ENCODE results near the gene CACHD1.
"Not testable (repeated sequence)": the region's sequence is repeated elsewhere in the genome, so short reads cannot be mapped to it uniquely, and the experiment has no call there.

The CACHD1 gene

GRCh38 chr1:64669098-64669675 is 199.3 kb downstream of the CACHD1 start:
- no peak for DNase-seq

GRCh38 chr1:64675718-64676345 is 205.9 kb downstream of the CACHD1 start:
- no peak for DNase-seq

GRCh38 chr1:64676386-64676785 is 206.5 kb downstream of the CACHD1 start:
- DNase-seq = no peak

GRCh38 chr1:64677532-64677931 is 207.6 kb downstream of the CACHD1 start:
- no peak for DNase-seq

DNA sequence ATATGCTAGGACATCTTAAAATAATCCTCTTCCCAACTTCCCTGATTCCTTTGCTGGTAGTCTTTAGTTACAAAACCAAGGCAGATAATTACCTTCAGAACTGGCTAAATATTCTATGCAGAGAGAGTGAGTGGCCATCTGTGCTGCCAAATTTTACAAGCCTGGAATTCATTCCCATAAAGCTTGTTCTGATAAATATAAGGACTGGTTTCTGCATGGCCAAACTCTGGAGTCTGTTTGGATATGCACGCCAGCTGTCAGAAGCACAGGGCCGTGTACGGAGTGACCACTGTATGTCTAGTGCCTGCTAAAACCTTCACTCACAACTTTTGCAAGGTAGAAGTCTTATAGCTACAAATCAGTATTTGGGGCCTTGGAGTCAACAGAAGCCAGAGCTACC is 208.4 kb downstream of the CACHD1 start:
- DNase-seq = no peak

DNA sequence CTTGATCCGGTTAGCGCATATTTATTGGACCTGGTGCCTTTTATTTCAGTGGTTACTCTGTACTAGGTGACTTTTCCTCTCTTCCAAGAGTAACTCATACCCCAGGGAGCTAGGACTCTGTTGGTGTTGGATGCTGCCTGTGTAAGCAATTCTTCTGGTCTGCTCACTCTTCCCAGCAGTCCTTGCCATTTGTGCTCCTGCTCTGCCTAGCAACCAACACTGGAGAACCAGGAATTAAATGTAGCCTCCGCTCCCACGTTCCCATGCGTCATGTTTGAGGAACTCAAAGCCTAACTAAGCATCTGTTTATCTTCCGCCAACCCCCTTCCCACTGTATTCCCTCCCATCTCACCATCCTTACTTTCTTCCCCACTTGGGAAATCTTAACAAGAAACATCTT is 209.2 kb downstream of the CACHD1 start:
- DNase-seq = no peak

DNA sequence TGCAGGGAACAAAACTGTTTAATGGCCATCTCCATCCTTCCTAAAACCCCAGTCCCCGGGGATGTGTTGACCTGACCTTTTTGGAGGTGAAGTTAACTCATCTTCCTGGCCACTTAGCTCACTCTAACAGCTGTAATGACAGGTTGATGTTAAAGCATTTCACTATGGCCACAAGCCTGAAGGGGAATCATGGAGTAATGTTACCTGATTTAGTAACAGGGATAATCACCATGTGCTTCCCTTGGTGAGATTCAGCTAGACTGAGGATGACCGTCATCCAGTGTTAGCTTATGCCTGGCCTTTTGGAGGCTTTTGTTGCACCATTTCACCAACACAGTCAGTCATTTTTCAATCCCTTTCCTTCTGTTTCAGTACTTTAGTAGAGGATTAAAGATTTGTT is 210.7 kb downstream of the CACHD1 start:
- DNase-seq = no peak

DNA sequence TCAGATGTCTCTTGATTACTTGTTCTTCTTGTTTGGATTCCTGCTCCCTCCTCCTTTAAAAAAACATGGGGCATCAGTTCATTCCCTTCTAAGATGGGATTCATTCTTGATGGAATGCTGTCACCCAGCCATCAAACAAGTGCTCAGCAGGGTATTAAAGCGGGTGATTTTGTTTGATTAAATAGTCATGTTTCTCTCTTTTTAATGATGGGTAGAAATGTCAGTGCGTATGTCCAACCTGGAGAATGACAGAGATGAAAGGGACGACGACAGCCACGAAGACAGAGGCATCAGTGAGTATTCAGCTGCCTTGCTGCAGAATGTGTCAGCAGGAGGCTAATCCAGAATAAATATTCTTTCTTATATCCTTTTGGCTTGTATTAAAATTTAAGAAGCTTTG is 211.1 kb downstream of the CACHD1 start:
- DNase-seq = no peak

- DNase-seq = no peak
Observed at GRCh38 chr1:64683419-64683818, 213.5 kb downstream of the CACHD1 start.

DNA sequence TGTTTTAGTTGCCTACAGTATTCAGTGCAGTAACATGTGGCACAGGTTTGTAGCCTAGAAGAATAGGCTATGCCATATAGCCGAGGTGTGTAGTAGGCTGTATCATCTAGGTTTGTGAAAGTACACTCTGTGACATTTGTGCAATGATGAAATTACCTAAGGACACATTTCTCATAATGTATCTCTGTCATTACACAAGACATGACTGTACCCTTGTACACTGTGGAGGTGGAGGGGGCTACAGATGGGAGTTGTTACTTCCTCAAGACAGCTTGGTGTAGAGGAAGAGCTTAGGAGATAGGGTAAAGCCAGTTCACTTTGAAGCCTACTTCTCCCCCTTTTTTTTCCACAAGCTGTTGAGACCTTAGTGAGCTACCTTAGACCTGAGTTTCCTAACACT is 215.3 kb downstream of the CACHD1 start:
- DNase-seq = no peak

- DNase-seq = no peak
Observed at GRCh38 chr1:64685765-64686341, 215.9 kb downstream of the CACHD1 start.

DNA sequence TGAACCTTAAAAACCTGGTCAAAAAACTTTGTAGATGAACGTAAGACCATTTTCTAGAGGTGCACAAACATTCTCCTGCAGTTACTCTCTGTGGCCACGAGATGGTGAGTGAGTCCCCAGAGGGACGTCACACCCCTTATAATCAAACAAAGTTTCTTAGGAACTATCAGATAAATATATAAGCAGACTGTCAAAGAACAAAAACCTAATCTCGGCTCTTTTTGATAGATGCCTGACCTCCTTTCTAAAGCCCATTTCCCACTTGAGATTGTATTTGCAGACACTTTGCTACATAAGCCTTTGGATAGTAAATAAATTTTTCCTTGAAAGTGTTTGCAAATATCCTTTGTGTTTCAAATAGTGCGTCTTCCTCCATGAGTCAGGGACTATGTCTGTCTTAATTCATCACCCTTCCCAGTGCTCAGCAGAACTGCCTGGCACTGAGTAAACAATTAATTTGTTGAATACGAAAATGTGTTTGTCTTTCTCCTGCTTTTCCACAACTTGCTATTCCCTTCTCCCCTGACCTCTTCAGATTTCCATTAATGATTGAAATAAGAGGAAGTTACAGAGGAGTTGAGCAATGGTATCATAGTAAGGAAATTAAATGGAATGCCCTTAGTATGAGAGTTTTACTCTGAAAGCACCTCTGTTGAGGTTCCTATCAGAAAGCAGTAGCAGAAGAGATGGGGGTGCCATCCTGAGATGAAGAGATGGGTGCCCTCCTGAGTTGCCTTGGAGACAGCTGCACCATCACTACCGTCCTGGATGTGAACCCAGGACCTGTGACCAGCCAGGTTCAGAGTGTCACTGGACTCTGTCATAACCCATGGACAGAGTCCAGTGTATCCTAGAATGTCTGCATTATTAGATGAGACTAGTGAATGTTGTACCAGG is 217.1 kb downstream of the CACHD1 start:
- no peak for DNase-seq

- DNase-seq = no peak
Observed at GRCh38 chr1:64687725-64688327, 217.9 kb downstream of the CACHD1 start.

GRCh38 chr1:64691626-64692025 is 221.7 kb downstream of the CACHD1 start:
- DNase-seq = no peak

DNA sequence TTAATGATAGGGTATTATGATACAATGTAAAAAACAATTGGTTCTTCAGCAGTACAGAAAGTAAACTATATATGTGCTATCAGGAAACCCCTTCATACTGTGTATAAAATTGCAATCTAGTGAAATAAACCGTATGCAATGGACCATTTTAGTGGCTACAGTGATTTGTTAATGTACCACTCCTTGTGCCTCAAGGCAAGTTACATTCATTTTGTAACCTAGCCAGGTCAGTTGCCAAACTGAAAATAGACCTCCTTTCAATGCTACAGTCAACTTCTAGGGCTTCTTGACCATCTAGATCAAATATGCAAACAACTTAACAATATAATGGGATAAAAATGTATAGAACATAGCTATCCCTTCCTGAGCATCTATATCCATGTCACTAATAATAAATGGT is 223.0 kb downstream of the CACHD1 start:
- no peak for DNase-seq

GRCh38 chr1:64693406-64693805 is 223.5 kb downstream of the CACHD1 start:
- DNase-seq = no peak

GRCh38 chr1:64696879-64697278 is 226.9 kb downstream of the CACHD1 start:
- DNase-seq = no peak

DNA sequence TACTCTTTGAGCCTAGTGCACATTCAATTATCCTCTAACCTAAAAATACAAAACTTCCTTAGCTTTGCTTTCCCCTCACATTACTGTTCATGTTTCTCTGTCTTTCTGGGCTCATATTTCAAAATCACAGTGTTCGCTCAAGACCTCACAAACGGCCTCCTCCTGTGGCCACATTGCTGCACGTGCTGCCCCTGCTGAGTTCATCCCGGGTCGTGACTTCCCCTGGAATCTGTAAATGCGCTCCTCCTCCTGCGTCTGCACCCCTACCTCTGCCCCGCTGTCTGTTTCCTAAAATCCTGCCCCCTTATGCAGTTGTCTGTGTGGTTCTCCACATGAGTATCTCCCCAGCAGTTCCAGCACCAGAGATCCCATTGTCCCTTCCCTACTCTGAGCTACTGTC is 229.4 kb downstream of the CACHD1 start:
- DNase-seq = no peak

DNA sequence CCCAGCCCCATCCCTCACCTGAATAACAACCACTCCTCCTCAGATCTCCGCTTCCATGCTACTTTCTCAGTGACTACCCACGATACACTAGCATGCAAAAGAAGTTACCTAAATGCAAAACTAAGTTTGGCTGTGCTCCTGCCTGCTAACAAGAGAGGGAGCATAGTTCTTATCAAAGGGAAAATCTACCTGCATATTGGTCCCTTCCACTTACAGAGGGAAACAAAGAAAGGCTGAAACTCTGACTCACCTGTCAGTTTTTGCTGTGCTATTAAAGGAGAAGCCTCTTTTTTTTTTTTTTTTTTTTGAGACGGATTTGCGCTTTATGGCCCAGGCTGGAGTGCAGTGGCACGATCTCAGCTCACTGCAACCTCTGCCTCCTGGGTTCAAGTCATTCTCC is 231.1 kb downstream of the CACHD1 start:
- DNase-seq = no peak

DNA sequence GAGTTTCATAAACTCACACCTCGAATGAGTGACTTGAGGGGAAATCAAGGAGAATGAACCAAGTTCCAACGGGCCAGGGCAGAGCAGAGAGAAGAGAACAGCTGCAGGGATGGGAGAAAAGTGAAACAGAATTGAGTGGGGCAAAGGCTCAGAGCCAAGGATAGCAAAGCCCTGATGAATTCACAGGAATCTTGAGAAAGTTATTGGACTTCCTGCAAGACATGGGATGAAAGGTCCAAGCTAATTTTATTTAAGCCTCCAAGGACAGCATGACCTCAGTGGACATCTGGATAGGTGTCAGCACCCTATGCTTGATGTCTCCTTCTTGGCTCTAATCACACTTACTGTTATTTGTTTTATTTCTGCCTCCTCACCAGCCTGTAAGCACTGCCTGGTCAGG is 232.0 kb downstream of the CACHD1 start:
- DNase-seq = no peak

- DNase-seq = not testable (repeated sequence)
Observed at GRCh38 chr1:64702670-64703069, 232.7 kb downstream of the CACHD1 start.

DNA sequence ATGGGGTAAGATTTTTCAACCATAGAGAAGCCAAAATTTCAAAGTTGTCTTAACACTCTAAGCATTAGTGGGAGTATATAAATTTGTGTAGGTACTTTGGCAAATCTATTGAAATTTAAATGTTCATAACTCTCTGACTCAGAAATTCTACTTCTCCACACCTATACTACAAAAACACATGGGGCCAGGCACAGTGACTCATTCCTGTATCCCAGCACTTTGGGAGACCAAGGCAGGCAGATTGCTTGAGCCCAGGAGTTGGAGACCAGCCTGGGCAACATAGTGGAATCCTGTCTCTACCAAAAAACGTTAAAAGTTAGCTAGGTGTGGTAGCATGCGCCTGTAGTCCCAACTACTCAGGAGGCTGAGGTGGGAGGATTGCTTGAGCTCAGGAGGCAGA is 233.7 kb downstream of the CACHD1 start:
- no peak for DNase-seq

DNA sequence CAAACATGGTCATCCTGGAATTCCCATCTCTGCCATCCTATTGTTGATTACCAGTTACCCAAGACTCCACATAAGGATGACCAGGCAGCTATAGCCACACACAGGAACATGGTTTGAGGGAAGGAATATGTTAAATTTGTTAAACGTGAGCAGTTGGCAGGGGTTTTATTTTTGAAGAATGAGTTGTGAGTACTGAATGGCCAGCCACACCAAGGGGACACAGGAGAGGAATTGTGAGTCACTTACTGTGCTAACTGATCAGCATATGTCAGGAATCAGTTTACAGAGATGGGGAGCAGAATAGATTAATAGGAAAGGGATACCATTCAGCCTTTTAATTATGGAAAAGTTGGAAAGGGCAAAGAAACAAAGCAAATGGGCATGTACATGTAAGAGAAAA is 235.7 kb downstream of the CACHD1 start:
- DNase-seq = no peak
